Sigmoid colon (tissue), 7 donors: Measurements from ENCODE around the gene ITGA1. TPM values are rescaled to one million over a fixed set of nuclear protein-coding genes. Genes with fewer than 3 reads are reported as not detected.

ENCODE experiments used
- DNase-seq: peaks from one replicate; pipeline ENCODE4 v3.0.0-alpha.2; 2019
- H3K27ac ChIP-seq, 4 donors: fragments of 200-600 bp; sonication (generic); one replicate each; pipeline ENCODE4 v1.5.1; 2016 to 2019; ENCODE audit warnings: mild to moderate bottlenecking in 1 of 4
- H3K27me3 ChIP-seq, 3 donors: fragments of 200-600 bp; sonication (generic); one replicate each; pipeline ENCODE4 v1.5.1; 2019; ENCODE audit warnings: mild to moderate bottlenecking in 1 of 3
- H3K36me3 ChIP-seq, 4 donors: fragments of 200-600 bp; sonication (generic); one replicate each; pipeline ENCODE4 v1.5.1; 2016 to 2019
- H3K4me1 ChIP-seq, 4 donors: fragments of 200-600 bp; sonication (generic); one replicate each; pipeline ENCODE4 v1.5.1; 2017 to 2019
- H3K4me3 ChIP-seq, 4 donors: fragments of 200-600 bp; sonication (generic); one replicate each; pipeline ENCODE4 v1.5.1; 2017 to 2019; ENCODE audit warnings: mild to moderate bottlenecking in 2 of 4, moderate library complexity in 1 of 4
- H3K9me3 ChIP-seq, 4 donors: fragments of 200-600 bp in 3 of 4; sonication (generic) in 3 of 4; one replicate each; pipeline versions ENCODE4 v1.5.1 to v1.6.1; 2013 to 2019
- CTCF ChIP-seq, 4 experiments: fragments of 450-650 bp in 3 of 4; fragments of 200-600 bp in 1 of 4; IDR thresholded peaks; one replicate each; pipeline ENCODE4 v1.5.1; 2016 to 2019; ENCODE audit warnings: antibody characterized with exemption in 4 of 4, mild to moderate bottlenecking in 3 of 4, moderate library complexity in 2 of 4
- EP300 ChIP-seq, 4 donors: sonication (generic); formaldehyde crosslinking; IDR thresholded peaks; one replicate each; pipeline ENCODE4 v1.6.1; 2017; ENCODE audit warnings: antibody characterized with exemption in 4 of 4
- POLR2A ChIP-seq, 2 donors: fragments of 450-650 bp; IDR thresholded peaks; one replicate each; pipeline ENCODE4 v1.6.1; 2016; ENCODE audit warnings: antibody characterized with exemption in 2 of 2, mild to moderate bottlenecking in 2 of 2, moderate library complexity in 2 of 2
- POLR2AphosphoS5 ChIP-seq, 4 donors: sonication (generic); formaldehyde crosslinking; IDR thresholded peaks; one replicate each; pipeline ENCODE4 v1.6.1; 2017; ENCODE audit warnings: antibody characterized with exemption in 4 of 4
- WGBS, 2 donors: extraction: QIAGEN DNeasy Blood & Tissue Kit; methylation state at CpG; one replicate each; pipeline ENCODE4 v1.1.7; 2013; 5-methylcytosine and 5-hydroxymethylcytosine counted together
- intact Hi-C: fragments of 100-400 bp; cut with DNase I; formaldehyde crosslinking; loops from one replicate; pipeline ENCODE4 v1.15.1; 2023
- polyA plus RNA-seq, 3 donors: library from polyadenylated mRNA; stranded (reverse); fragments of 200-250 nt; gene quantifications; one replicate each; pipeline ENCODE4 v1.2.3, GENCODE V29; 2013
- total RNA-seq, 4 donors: library from RNA; depleted of rRNA; stranded (reverse); fragments of >200 nt; gene quantifications; one replicate each; pipeline ENCODE4 v1.1.0, GENCODE V29; 2016
- donor health status: healthy with polysubstance abuse.
- donor health status: Bipolar disorder and iron deficiency.
- donor health status: healthy.

ITGA1 gene
- total and polyA plus RNA-seq, 7 donors = 1.8 to 511 (median 162) TPM

GRCh38 chr5:52922384-52922783 is 134.7 kb downstream of the ITGA1 start:
- DNase-seq = peak; percentile 64
- TF ChIP-seq EP300 (IDR thresholded peaks at IDR 0.05) = no peak
- peak in 1 of 4 donors; percentile 5 for TF ChIP-seq POLR2AphosphoS5 (IDR thresholded peaks at IDR 0.05)
- TF ChIP-seq POLR2A (IDR thresholded peaks at IDR 0.05) = no peak
- peak overlapping the region in 3 of 4 donors; percentile 1 to 38 (median 33) for H3K27ac ChIP-seq
- peaks cover 0 to 26% (median 16%) of the 10 kb centered on the region in 4 donors for H3K4me1 ChIP-seq
- WGBS, 2 donors = 64 to 87% methylated on average over 2 of the region's 2 CpGs
- no peaks in the 10 kb centered on the region for H3K27me3 ChIP-seq
- intact Hi-C loops = no loop called here
- H3K4me3 ChIP-seq = no peak overlapping the region
- no peaks in the 10 kb centered on the region for H3K9me3 ChIP-seq
- peaks cover 7 to 88% (median 23%) of the 10 kb centered on the region in 4 donors for H3K36me3 ChIP-seq

- no peak for TF ChIP-seq CTCF (IDR thresholded peaks at IDR 0.05)
- no peak for DNase-seq
- Histone ChIP-seq H3K36me3 (peaks cover 7 to 90% (median 26%) of the 10 kb centered on the region in 4 donors), H3K27ac (peak overlapping the region in 1 of 4 donors; percentile 28), H3K9me3 (no peaks in the 10 kb centered on the region), H3K4me3 (no peak overlapping the region), H3K27me3 (no peaks in the 10 kb centered on the region), H3K4me1 (peaks cover 0 to 26% (median 16%) of the 10 kb centered on the region in 4 donors)
- 58 to 87% methylated on average over 8 of the region's 8 CpGs for WGBS, 2 donors
- intact Hi-C loops = no loop called here
Measured at GRCh38 chr5:52924456-52924855, 136.7 kb downstream of the ITGA1 start.

GRCh38 chr5:52925001-52925400 is 137.3 kb downstream of the ITGA1 start:
- H3K9me3 ChIP-seq = no peaks in the 10 kb centered on the region
- H3K36me3 ChIP-seq = peaks cover 7 to 91% (median 30%) of the 10 kb centered on the region in 4 donors
- peaks cover 0 to 26% (median 16%) of the 10 kb centered on the region in 4 donors for H3K4me1 ChIP-seq
- H3K4me3 ChIP-seq = no peak overlapping the region
- no peaks in the 10 kb centered on the region for H3K27me3 ChIP-seq
- peak overlapping the region in 2 of 4 donors; percentile 10 to 28 for H3K27ac ChIP-seq
- DNase-seq = no peak
- TF ChIP-seq POLR2A (IDR thresholded peaks at IDR 0.05) (no peak), EP300 (IDR thresholded peaks at IDR 0.05) (no peak), CTCF (IDR thresholded peaks at IDR 0.05) (no peak), POLR2AphosphoS5 (IDR thresholded peaks at IDR 0.05) (no peak)
- intact Hi-C loops = no loop called here
- WGBS, 2 donors = 90 to 92% methylated on average over 5 of the region's 5 CpGs

- TF ChIP-seq POLR2A (IDR thresholded peaks at IDR 0.05) = no peak
- TF ChIP-seq EP300 (IDR thresholded peaks at IDR 0.05) = no peak
- no peak for TF ChIP-seq CTCF (IDR thresholded peaks at IDR 0.05)
- no peak for TF ChIP-seq POLR2AphosphoS5 (IDR thresholded peaks at IDR 0.05)
- Histone ChIP-seq H3K4me1 (peaks cover 0 to 6% (median 2%) of the 10 kb centered on the region in 4 donors), H3K9me3 (no peaks in the 10 kb centered on the region), H3K4me3 (no peak overlapping the region), H3K27ac (peak overlapping the region in 2 of 4 donors; percentile 15 to 44), H3K36me3 (peaks cover 11 to 100% (median 29%) of the 10 kb centered on the region in 4 donors), H3K27me3 (no peaks in the 10 kb centered on the region)
- no peak for DNase-seq
- intact Hi-C loops = no loop called here
- WGBS, 2 donors = 59 to 73% methylated on average over 2 of the region's 2 CpGs
Measured at GRCh38 chr5:52928689-52929088, 141.0 kb downstream of the ITGA1 start.

- DNase-seq = no peak
- Histone ChIP-seq H3K4me3 (no peak overlapping the region), H3K9me3 (no peaks in the 10 kb centered on the region), H3K27ac (no peak overlapping the region), H3K36me3 (peaks cover 5 to 87% (median 31%) of the 10 kb centered on the region in 4 donors), H3K27me3 (no peaks in the 10 kb centered on the region), H3K4me1 (peaks cover 0 to 2% (median 0%) of the 10 kb centered on the region in 4 donors)
- intact Hi-C loops = no loop called here
- TF ChIP-seq EP300 (IDR thresholded peaks at IDR 0.05) (no peak), POLR2AphosphoS5 (IDR thresholded peaks at IDR 0.05) (no peak), CTCF (IDR thresholded peaks at IDR 0.05) (no peak), POLR2A (IDR thresholded peaks at IDR 0.05) (no peak)
Measured at GRCh38 chr5:52938226-52938625, 150.5 kb downstream of the ITGA1 start.
